ENCODE results near the gene OGT.

- TF ChIP-seq, protein P1, sequence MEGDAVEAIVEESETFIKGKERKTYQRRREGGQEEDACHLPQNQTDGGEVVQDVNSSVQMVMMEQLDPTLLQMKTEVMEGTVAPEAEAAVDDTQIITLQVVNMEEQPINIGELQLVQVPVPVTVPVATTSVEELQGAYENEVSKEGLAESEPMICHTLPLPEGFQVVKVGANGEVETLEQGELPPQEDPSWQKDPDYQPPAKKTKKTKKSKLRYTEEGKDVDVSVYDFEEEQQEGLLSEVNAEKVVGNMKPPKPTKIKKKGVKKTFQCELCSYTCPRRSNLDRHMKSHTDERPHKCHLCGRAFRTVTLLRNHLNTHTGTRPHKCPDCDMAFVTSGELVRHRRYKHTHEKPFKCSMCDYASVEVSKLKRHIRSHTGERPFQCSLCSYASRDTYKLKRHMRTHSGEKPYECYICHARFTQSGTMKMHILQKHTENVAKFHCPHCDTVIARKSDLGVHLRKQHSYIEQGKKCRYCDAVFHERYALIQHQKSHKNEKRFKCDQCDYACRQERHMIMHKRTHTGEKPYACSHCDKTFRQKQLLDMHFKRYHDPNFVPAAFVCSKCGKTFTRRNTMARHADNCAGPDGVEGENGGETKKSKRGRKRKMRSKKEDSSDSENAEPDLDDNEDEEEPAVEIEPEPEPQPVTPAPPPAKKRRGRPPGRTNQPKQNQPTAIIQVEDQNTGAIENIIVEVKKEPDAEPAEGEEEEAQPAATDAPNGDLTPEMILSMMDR (IDR thresholded peaks at IDR 0.05; ENCODE audit: low read depth, low read length, poor library complexity, severe bottlenecking): no peak
- no peak for TF ChIP-seq EZH2phosphoT487 (IDR thresholded peaks at IDR 0.05; ENCODE audit: borderline replicate concordance, low read length)
These were observed 12.5 kb downstream of the OGT start for GRCh38 chrX:71545364-71545763.

All from DOHH2 (cell line).